Stimulated activated CD4-positive, alpha-beta T cell treated with anti-CD3 and anti-CD28 coated beads, Interleukin-4, amount 100 ng/mL, for 24 hours (primary cell): ENCODE data around the gene PRKCZ.

Source experiments
- DNase-seq: peaks from one replicate; pipeline ENCODE4 v3.0.0-alpha.2; 2020

Gene PRKCZ

DNA sequence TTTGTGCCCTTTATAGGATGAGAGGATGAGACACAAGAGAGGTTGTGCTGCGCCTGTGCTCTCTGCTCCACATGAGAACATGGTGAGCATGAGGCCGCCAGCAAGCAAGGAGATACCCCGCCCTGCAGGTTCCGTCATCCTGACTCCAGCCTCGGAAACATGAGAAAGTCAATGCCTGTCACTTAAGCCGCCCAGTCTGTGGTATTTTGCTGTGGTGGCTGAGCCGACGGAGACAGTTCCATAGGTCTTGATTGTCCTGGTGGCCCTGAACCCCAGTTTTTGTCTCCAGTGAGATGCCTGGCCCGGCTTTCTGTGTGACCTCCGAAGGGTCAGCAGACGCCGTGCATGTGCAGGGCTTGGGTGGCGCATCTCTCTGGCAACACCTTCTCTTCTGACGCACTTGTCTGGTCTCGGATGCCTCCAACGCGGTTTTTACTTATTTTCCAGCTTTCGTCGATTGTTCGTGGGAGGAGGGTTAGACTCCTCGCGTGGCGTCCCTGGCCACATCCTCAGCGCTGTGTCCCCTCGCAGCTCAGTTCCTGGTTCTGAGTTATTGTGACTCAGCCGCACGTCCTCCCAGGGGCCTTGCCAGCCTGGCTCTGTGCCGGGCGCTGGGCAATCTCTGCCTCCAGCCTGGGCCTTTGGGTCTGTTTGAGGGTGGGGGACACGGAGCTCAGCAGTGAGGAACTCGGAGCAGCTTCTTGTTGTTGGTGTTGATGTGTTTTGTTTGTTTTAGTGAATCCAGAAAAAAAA lies 74.4 kb downstream of the PRKCZ start:
- DNase-seq = no peak

- DNase-seq = no peak
Observed at GRCh38 chr1:2125350-2126211, 75.4 kb downstream of the PRKCZ start.

DNA sequence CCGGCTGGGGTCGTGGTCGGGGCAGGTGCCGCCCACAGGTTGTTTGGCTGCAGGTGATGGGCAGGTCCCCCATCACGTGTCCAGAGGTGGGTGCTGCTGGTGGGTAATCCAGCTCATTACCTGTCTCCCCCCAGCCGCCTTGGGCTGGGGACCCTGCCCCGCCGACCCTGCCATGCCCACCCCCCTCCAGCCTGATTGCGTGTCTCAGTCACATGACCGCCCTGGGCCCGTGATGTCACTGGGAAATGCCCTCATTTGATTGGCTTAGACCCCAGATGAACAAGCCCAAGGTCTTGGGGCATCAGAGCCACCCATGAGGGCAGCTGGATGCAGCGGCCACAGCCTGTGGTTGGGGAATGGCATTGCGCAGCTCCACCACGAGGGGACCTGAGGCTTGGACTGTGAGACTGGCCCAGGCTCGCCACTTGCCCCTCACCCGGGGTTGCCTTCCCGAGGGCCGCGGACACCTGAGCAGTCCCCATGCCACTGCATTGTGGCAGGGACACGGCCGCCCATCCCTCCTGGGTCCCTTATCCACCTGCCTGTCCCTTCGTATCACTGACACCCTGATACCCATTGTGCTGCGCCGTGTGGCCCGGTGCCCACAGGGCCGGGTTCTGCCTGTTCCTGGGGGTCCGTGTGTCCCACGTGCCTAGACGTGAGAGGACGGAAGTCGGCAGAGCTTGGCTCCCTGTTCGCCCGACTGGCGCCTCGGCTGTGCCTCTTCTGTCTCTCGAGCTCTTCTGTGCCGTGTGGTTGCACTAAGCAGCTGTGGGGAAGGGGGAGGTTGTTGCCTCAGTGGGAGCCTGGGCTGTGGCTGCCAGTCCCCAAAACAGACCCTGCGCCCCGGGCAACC lies 76.3 kb downstream of the PRKCZ start:
- DNase-seq = no peak

GRCh38 chr1:2127187-2128145 lies 77.3 kb downstream of the PRKCZ start:
- no peak for DNase-seq

- no peak for DNase-seq
Observed at GRCh38 chr1:2128189-2128901, 78.1 kb downstream of the PRKCZ start.

DNA sequence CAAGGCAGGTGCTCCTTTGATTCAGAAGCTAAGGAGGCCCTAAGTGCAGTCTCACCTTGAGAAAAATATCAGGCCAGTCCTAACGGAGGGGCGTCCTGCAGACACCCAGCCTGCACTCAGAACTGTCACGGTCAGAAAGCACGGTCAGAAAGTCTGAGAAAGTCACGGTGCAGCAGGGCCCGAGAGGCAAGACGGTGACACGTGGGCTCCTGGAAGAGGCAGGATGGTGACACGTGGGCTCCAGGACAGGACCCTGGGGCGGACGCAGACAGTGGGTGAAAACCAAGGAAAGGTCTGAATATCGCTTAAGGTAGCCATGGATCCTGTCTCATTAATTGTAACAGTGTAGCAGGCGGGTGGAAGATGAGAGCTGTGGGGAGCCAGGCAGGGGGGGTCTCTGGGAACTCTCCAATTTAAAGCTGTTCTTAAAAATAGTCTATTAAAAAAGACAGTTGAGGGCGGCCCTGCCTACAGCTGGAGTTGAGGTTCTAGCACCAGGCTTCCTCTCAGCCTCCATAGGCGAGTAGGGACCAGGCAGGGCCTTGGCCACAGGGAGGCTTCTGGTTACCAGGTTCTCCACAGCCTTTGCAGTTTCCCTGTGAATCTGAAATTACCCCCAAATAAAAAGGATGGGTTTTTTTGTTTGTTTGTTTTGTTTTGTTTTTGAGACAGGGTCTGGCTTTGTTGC lies 79.2 kb downstream of the PRKCZ start:
- no peak for DNase-seq

DNA sequence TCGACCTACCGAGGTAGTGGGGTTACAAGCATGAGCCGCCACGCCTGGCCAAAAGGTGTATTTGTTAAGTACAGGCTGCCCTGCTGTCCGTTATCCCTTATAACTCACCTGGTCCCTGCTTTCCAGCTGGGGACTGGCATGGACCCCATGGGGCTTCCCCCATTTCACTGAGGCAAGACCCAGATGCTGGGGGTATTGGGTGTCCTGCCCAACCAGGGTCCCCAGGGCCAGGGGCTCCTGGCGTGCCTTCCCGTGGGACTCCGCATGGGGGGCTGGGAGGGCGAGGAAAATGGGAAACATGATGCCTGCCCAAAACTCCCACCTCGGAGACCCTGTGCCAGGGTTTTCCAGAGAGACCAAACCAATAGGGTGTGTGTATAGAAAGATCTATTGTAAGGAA lies 79.9 kb downstream of the PRKCZ start:
- DNase-seq = no peak

- no peak for DNase-seq
Observed at GRCh38 chr1:2130871-2131289, 80.7 kb downstream of the PRKCZ start.

DNA sequence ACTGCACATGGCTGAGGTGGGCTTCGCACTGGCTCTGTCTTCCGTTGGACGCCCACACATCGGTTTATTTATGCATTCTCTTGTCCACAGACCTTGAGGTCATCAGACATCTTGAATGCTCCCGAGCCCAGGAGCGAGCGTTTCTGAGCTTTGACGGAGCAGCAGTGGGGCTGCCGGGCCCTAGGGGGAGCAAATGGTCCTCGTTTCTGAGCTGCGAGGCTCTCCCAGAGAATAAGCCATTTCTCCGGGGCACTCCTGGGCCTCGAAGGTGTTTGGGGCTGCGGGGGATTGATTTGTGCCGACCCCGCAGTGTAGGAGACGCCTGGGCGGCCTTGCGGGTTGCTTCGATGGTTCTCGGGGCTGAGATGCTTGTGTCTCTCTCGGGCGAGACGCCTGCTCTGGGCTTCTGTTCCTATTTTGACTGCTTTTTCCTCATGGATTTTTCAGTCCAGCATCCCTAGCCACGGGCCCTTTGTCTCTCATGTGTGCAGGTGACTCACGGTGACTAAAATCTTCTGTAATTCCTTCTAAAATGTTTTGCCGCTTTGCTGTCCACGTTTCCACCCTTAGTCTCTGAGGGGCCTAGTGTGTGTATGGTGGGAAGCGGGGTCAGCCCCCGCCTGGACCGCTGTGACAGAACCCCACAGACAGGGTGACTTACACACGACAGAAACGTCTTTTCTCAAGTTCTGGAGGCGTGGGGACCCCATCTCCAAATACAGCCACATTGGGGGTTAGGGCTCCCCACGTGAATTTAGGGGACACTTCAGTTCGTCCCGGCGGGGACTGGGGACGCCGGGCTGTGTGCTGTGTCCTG lies 82.2 kb downstream of the PRKCZ start:
- DNase-seq = no peak

DNA sequence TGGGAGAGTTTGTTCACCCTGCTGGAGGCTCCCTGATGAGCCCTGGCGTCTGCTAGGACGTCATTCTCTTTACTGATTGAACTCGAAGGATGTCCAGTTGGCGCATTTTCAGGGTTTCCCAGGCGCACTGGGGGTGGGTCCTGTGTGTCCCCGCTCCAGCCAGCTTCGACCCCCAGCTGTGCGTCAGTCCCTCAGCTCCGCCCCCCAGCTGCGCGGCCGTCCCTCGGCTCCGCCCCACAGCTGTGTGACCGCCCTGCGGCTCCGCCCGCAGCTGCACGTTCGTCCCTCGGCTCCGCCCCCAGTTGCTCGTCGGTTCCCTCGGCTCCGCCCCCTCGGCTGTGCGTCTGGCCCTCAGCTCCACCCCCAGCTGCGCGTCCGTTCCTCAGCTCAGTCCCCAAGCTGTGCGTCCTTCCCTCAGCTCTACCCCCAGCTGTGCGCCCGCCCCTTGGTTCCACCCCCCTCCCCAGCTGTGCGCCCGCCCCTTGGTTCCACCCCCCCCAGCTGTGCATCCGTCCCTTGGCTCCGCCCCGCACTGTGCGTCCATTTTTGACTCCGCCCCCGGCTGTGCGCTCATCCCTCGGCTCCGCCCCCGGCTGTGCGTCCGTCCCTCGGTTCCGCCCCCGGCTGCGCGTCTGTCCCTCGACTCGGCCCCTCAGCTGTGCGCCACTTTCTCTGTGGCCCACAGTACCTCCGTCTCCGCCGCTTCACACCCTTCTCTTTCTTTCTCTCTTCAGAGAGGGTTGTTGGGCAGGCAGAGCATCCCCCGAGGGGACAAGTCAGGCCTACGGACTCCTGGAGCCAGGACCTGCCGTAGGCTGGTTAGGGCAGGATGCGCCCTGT lies 83.0 kb downstream of the PRKCZ start:
- peak; percentile 96 for DNase-seq

GRCh38 chr1:2133879-2134215 lies 83.6 kb downstream of the PRKCZ start:
- no peak for DNase-seq

GRCh38 chr1:2134266-2134620 lies 84.0 kb downstream of the PRKCZ start:
- no peak for DNase-seq

DNA sequence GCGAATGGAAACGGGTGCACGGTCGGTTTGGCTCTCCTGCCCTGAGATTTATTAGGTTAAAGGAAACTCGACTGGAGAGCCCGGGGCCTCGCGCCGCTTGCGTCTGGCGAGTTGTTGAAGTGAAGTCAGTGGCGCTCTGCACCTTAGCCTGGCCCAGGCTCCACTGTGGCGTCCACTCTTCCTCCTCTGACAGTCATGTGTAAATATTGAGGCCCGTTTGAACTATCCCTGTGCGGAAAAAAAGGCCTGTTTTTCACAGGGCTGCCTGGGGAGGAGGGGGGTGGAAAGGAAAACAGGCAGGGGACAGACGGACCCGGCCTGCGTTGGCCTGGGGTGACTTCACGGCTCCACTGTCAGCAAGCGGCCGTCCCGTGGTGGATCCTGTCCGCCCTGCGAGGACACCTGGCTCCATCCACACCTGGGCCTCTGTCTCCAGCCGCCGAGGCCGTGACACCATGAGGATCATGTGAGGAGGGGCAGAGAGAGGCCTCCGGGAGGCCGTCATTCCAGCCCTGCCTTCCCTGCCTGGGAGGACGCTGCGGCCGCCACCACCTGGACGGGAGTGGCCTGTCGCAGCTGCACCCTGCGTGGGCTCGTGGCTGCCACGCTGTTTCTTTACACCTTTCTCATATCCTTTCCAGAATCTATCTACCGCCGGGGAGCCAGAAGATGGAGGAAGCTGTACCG lies 84.6 kb downstream of the PRKCZ start:
- no peak for DNase-seq

- DNase-seq = no peak
Observed at GRCh38 chr1:2135441-2135841, 85.2 kb downstream of the PRKCZ start.

GRCh38 chr1:2135941-2136340 lies 85.7 kb downstream of the PRKCZ start:
- no peak for DNase-seq

GRCh38 chr1:2136386-2137235 lies 86.4 kb downstream of the PRKCZ start:
- no peak for DNase-seq
